Measurements from ENCODE around the gene PPHLN1. TPM values are rescaled to one million over a fixed set of nuclear protein-coding genes. Genes with fewer than 3 reads are reported as not detected.

PPHLN1 gene
- total RNA-seq, 1 donor from 2014 or later = 65.3 TPM

DNA sequence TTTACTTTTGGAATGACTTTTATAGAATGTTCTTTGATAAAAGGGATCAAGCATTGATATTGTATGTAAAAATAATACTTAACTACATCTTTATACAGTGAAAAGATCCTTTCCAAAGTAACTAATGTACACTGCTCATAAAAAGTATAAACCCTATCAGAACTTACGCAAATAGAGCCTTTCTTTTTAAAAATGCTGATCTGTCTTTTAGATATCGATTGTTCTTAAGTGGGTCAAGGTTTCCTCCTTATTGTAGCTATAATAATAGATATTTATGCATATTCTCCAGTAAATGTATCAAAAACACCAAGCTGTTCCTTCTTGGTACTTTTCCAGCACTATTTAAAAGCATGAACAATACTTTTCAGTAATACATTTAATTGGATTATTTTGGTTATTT lies 68.5 kb downstream of the PPHLN1 start:
- Mint-ChIP-seq H3K27ac (ENCODE audit: unreplicated experiment) (no peak overlapping the region), H3K4me1 (ENCODE audit: low read depth, unreplicated experiment) (no peaks in the 10 kb centered on the region)
- TF ChIP-seq, protein P1, sequence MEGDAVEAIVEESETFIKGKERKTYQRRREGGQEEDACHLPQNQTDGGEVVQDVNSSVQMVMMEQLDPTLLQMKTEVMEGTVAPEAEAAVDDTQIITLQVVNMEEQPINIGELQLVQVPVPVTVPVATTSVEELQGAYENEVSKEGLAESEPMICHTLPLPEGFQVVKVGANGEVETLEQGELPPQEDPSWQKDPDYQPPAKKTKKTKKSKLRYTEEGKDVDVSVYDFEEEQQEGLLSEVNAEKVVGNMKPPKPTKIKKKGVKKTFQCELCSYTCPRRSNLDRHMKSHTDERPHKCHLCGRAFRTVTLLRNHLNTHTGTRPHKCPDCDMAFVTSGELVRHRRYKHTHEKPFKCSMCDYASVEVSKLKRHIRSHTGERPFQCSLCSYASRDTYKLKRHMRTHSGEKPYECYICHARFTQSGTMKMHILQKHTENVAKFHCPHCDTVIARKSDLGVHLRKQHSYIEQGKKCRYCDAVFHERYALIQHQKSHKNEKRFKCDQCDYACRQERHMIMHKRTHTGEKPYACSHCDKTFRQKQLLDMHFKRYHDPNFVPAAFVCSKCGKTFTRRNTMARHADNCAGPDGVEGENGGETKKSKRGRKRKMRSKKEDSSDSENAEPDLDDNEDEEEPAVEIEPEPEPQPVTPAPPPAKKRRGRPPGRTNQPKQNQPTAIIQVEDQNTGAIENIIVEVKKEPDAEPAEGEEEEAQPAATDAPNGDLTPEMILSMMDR (IDR thresholded peaks at IDR 0.05; ENCODE audit: insufficient read depth, low read depth, low read length) = no peak
- no peak for TF ChIP-seq EZH2 (IDR thresholded peaks at IDR 0.05; ENCODE audit: insufficient read depth, low read length)

DNA sequence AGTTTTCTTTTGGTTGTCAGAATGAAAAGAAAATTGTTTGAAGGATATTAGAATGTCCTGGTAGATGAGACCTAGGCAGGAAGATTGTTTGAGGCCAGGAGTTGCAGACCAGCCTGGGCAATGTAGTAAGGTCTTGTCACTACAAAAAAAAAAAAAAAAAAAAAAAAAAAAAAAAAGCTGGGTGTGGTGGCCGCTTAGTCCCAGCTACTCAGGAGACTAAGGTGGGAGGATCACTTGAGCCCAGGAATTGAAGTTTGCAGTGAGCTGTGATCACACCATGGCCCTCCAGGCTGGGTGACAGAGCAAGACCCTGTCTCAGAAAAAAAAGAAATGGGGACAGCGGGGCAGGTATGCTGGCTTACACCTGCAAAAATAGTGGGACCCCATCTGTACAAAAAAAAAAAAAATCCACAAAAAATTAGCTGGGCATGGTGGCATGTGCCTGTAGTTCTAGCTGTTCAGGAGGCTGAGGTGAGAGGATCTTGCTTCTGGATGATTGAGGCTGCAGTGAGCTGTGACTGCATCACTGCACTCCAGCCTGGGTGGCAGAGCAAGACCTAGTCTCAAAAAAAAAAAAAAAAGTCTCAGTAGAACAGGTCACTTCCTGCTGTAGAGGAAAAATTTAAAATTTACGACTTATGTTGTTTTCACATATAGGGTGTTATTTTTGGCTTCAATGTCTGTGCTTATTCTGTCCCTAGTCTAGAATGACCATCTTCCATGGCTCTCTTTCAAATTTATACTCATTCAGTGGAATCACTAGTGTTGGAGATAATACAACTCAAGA lies 70.7 kb downstream of the PPHLN1 start:
- H3K9me3 Mint-ChIP-seq (ENCODE audit: unreplicated experiment) = peaks cover 1% of the 10 kb centered on the region
- Histone ChIP-seq H3K36me3 (ENCODE audit: insufficient read depth, low read length) (peaks cover 16% of the 10 kb centered on the region), H3K27me3 (ENCODE audit: insufficient read depth, low read length) (no peaks in the 10 kb centered on the region), H3K4me1 (ENCODE audit: insufficient read depth, low read length) (no peaks in the 10 kb centered on the region), H3K4me2 (ENCODE audit: low read length) (no peak overlapping the region), H3K27ac (ENCODE audit: low read depth, low read length) (no peak overlapping the region), H3K79me2 (ENCODE audit: insufficient read depth, low read length) (no peaks in the 10 kb centered on the region), H3K9me3 (ENCODE audit: insufficient read depth, low read depth, low read length) (no peaks in the 10 kb centered on the region), H3K4me3 (ENCODE audit: insufficient read depth, low read depth, low read length) (no peak overlapping the region), H3K9ac (ENCODE audit: low read length) (no peak overlapping the region), H4K20me1 (ENCODE audit: insufficient read depth, low read length) (peaks cover 3% of the 10 kb centered on the region), H2AFZ (ENCODE audit: low read depth, low read length) (no peak overlapping the region)
- no peak for TF ChIP-seq EZH2 (IDR thresholded peaks at IDR 0.05; ENCODE audit: insufficient read depth, low read length)
- TF ChIP-seq, protein P1 (IDR thresholded peaks at IDR 0.05; ENCODE audit: insufficient read depth, low read depth, low read length) = no peak
- H3K36me3 Mint-ChIP-seq (ENCODE audit: low read depth, unreplicated experiment) = peaks cover 17% of the 10 kb centered on the region
- no peaks in the 10 kb centered on the region for H3K4me1 Mint-ChIP-seq (ENCODE audit: low read depth, unreplicated experiment)
- DNase-seq (ENCODE audit: low read depth) = no peak
- no peak overlapping the region for H3K4me3 Mint-ChIP-seq (ENCODE audit: unreplicated experiment)
- no peak overlapping the region for H3K27ac Mint-ChIP-seq (ENCODE audit: unreplicated experiment)
- no peak for FAIRE-seq
- H3K27me3 Mint-ChIP-seq (ENCODE audit: low read depth, unreplicated experiment) = no peaks in the 10 kb centered on the region

More for the DNA sequence above, 68.5 kb downstream of the PPHLN1 start:
- Histone ChIP-seq H3K27ac (ENCODE audit: low read depth, low read length) (no peak overlapping the region), H3K9me3 (ENCODE audit: insufficient read depth, low read depth, low read length) (no peaks in the 10 kb centered on the region), H3K79me2 (ENCODE audit: insufficient read depth, low read length) (no peaks in the 10 kb centered on the region), H3K4me3 (ENCODE audit: insufficient read depth, low read depth, low read length) (no peak overlapping the region), H3K4me1 (ENCODE audit: insufficient read depth, low read length) (no peaks in the 10 kb centered on the region), H3K27me3 (ENCODE audit: insufficient read depth, low read length) (no peaks in the 10 kb centered on the region), H2AFZ (ENCODE audit: low read depth, low read length) (no peak overlapping the region), H4K20me1 (ENCODE audit: insufficient read depth, low read length) (peaks cover 3% of the 10 kb centered on the region), H3K36me3 (ENCODE audit: insufficient read depth, low read length) (peaks cover 8% of the 10 kb centered on the region), H3K4me2 (ENCODE audit: low read length) (no peak overlapping the region), H3K9ac (ENCODE audit: low read length) (no peak overlapping the region)
- Mint-ChIP-seq H3K27me3 (ENCODE audit: low read depth, unreplicated experiment) (no peaks in the 10 kb centered on the region), H3K36me3 (ENCODE audit: low read depth, unreplicated experiment) (no peaks in the 10 kb centered on the region), H3K4me3 (ENCODE audit: unreplicated experiment) (no peak overlapping the region), H3K9me3 (ENCODE audit: unreplicated experiment) (no peaks in the 10 kb centered on the region)
- no peak for FAIRE-seq
- DNase-seq (ENCODE audit: low read depth) = no peak

DNA sequence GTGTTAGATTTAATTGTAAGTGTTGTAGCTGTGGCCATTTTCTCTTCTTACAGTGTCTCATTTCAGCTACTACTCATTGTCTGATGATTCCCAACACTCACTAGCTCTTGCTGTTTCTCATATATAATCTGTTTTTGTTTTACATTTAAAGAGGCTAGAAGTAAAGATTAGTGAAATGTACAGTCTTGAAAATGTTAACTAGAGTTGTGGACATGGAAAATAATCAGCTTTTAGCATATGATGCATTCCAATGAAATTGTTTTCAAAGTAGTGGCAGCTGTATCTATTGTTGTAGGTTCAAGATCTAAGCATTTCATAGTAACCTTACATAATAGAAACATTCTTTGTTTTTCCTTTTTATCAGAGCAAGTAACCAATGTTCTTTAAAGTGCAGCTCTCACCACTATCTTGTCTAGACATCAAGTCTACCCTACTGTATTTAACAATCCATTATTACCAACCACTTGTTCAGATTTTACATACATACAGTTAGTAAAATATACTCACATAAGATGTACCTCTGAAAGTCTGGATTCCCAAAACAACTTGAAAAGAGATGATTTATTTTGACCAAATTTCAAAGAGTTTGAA lies 76.9 kb downstream of the PPHLN1 start:
- H3K27ac ChIP-seq (ENCODE audit: low read depth, low read length) = no peak overlapping the region
- no peak overlapping the region for H3K27ac Mint-ChIP-seq (ENCODE audit: unreplicated experiment)
- peaks cover 4% of the 10 kb centered on the region for H3K9me3 ChIP-seq (ENCODE audit: insufficient read depth, low read depth, low read length)
- H3K9ac ChIP-seq (ENCODE audit: low read length) = no peak overlapping the region
- H3K27me3 Mint-ChIP-seq (ENCODE audit: low read depth, unreplicated experiment) = no peaks in the 10 kb centered on the region
- H3K36me3 ChIP-seq (ENCODE audit: insufficient read depth, low read length) = peaks cover 18% of the 10 kb centered on the region
- no peaks in the 10 kb centered on the region for H3K79me2 ChIP-seq (ENCODE audit: insufficient read depth, low read length)
- H3K36me3 Mint-ChIP-seq (ENCODE audit: low read depth, unreplicated experiment) = peaks cover 29% of the 10 kb centered on the region
- no peaks in the 10 kb centered on the region for H3K4me1 ChIP-seq (ENCODE audit: insufficient read depth, low read length)
- H3K4me2 ChIP-seq (ENCODE audit: low read length) = no peak overlapping the region
- no peaks in the 10 kb centered on the region for H4K20me1 ChIP-seq (ENCODE audit: insufficient read depth, low read length)
- TF ChIP-seq EZH2 (IDR thresholded peaks at IDR 0.05; ENCODE audit: insufficient read depth, low read length) = no peak
- TF ChIP-seq, protein P1 (IDR thresholded peaks at IDR 0.05; ENCODE audit: insufficient read depth, low read depth, low read length) = no peak
- H3K4me3 ChIP-seq (ENCODE audit: insufficient read depth, low read depth, low read length) = no peak overlapping the region
- no peak overlapping the region for H2AFZ ChIP-seq (ENCODE audit: low read depth, low read length)
- peaks cover 5% of the 10 kb centered on the region for H3K9me3 Mint-ChIP-seq (ENCODE audit: unreplicated experiment)
- H3K4me1 Mint-ChIP-seq (ENCODE audit: low read depth, unreplicated experiment) = no peaks in the 10 kb centered on the region
- no peak overlapping the region for H3K4me3 Mint-ChIP-seq (ENCODE audit: unreplicated experiment)
- no peaks in the 10 kb centered on the region for H3K27me3 ChIP-seq (ENCODE audit: insufficient read depth, low read length)
- DNase-seq (ENCODE audit: low read depth) (peak; percentile 18), FAIRE-seq (no peak)
